Cardiac fibroblast (primary cell): ENCODE measurements around the gene NFYB.

Experiments
- DNase-seq, 2 donors: peaks; one replicate each; pipeline versions ENCODE4 v3.0.0 to v3.0.0-alpha.2; 2010; ENCODE audit warnings: low read depth in 2 of 2
- H3K4me3 ChIP-seq, 2 donors: replicated peaks in 1 of 2; 1 replicate in 1 of 2; 2 replicates in 1 of 2; pipeline ENCODE4 v1.5.1; 2011; ENCODE audit warnings: low read depth in 2 of 2, low read length in 2 of 2, mild to moderate bottlenecking in 2 of 2, moderate library complexity in 1 of 2
- CTCF ChIP-seq: IDR thresholded peaks from one replicate; pipeline ENCODE4 v1.5.1; 2011; ENCODE audit warnings: low read depth, mild to moderate bottlenecking, low read length, inconsistent platforms

The NFYB gene

GRCh38 chr12:104133866-104134265 lies 4.1 kb downstream of the NFYB start:
- H3K4me3 ChIP-seq, result peak overlapping the region in 1 of 2 donors; percentile 84
- TF ChIP-seq CTCF, result no peak
- DNase-seq, result no peak

- DNase-seq, result no peak
- no peak for TF ChIP-seq CTCF
Measured at GRCh38 chr12:104133321-104133720, 4.7 kb downstream of the NFYB start.

GRCh38 chr12:104132351-104132956 lies 5.6 kb downstream of the NFYB start:
- TF ChIP-seq CTCF, result no peak
- peak overlapping the region in 1 of 2 donors; percentile 9 for H3K4me3 ChIP-seq

More at GRCh38 chr12:104133321-104133720, 4.7 kb downstream of the NFYB start:
- no peak overlapping the region for H3K4me3 ChIP-seq

GRCh38 chr12:104131609-104132008 lies 6.4 kb downstream of the NFYB start:
- DNase-seq, result no peak
- no peak for TF ChIP-seq CTCF
- peak overlapping the region in 1 of 2 donors; percentile 4 for H3K4me3 ChIP-seq

More at GRCh38 chr12:104132351-104132956, 5.6 kb downstream of the NFYB start:
- DNase-seq, result no peak

GRCh38 chr12:104130760-104131159 lies 7.2 kb downstream of the NFYB start:
- TF ChIP-seq CTCF, result no peak
- no peak for DNase-seq
- no peak overlapping the region for H3K4me3 ChIP-seq

GRCh38 chr12:104126548-104126947 lies 11.5 kb downstream of the NFYB start:
- no peak for TF ChIP-seq CTCF
- DNase-seq, result no peak
- no peak overlapping the region for H3K4me3 ChIP-seq

GRCh38 chr12:104122298-104122697 lies 15.7 kb downstream of the NFYB start:
- DNase-seq, result no peak
- TF ChIP-seq CTCF, result no peak
- no peak overlapping the region for H3K4me3 ChIP-seq
